ENCODE measurements around the gene MAD2L1BP. TPM values are rescaled to one million over a fixed set of nuclear protein-coding genes. Genes with fewer than 3 reads are reported as not detected.
A peak's percentile ranks its signal among the peaks of the same experiment; 100 is the strongest.
"Not testable (repeated sequence)": the region's sequence is repeated elsewhere in the genome, so short reads cannot be mapped to it uniquely, and the experiment has no call there.

Gene MAD2L1BP
- total RNA-seq, 1 donor from 2014 or later, result 39.0 TPM

DNA sequence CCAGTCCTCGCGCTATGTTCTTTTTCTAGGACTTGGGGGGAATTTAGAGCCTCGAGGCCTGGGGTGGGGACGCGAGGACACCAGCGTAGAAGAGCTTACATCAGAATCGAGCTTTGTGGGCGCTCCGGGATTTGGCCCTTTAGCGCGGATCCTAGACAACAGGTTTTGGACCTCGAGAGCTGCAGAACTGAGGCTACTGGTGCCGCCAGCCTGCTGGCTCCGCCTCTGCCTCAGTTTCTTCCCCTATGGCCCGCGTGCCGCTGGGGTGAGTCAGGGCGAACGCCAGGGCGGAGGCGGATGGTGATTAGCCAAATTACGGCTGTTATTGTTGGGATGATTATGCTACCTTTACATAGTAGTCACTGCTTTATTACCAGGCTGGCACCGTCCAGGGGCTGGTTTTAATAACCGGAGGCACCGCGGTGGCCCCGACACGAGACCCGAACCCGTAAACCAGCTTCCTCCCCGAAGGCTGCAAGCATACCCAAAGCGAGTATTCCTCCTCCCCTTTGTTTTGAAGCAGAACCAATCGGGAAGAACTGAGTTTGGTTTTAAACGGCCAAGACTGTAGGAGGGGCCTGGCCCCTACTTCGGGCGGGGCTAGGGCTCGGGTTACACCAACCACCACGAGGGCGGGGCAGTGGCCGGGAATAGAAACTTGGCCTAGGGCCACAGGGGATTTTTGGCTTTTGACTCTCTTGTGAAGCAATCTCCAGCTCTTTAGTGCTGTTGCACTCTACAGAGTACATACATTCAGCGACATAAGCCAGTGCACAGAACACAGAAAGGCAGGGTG lies 5.9 kb upstream of the MAD2L1BP start:
- Mint-ChIP-seq H3K27ac (peak overlapping the region; percentile 95), H3K4me1 (ENCODE audit: low read depth) (peaks cover 44% of the 10 kb centered on the region), H3K27me3 (ENCODE audit: insufficient read depth) (no peaks in the 10 kb centered on the region), H3K36me3 (ENCODE audit: low read depth) (peaks cover 31% of the 10 kb centered on the region), H3K9me3 (no peaks in the 10 kb centered on the region), H3K4me3 (peak overlapping the region; percentile 99)
- intact Hi-C loops (cut with micrococcal nuclease), result loop anchor here (1.0 to 10.0 kb wide), 18 partner anchors 16 to 1895 kb away; partner anchors contain the start of genes ABCC10, CDC5L, CNPY3 and CUL7
- DNase-seq (ENCODE audit: low spot score), result peak; percentile 94

DNA sequence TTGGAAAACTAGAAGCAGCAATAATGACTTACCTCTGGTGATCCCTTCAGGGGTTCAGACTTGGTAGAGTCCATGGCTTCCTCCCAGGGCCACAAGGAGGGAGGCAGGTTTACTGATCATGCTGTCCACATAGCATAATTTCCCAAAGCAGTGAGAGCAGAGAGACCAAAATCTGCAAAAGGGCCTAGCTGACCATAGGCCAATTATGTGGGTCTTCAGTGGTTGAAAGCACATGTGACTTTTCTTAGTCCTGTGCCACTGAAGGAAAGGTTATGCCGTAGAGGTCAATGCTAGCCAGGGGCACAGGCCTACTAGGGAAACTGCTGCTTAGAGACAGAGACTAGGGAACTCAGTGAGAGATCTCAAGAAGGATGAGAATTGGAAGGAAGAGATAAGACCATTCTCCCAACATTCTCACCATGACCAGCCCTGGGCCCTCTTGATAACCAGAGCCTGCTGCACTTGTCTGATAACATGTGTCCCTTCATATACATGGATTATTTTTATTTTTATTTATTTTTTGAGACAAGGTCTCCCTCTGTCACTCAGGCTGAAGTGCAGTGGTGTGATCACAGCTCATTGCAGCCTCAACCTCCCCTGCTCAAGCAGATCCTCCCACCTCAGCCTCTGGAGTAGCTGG lies 4.5 kb upstream of the MAD2L1BP start:
- peak overlapping the region; percentile 86 for H3K27ac Mint-ChIP-seq
- H3K4me1 Mint-ChIP-seq (ENCODE audit: low read depth), result peaks cover 48% of the 10 kb centered on the region
- DNase-seq (ENCODE audit: low spot score), result no peak
- no peak overlapping the region for H3K4me3 Mint-ChIP-seq
- no peaks in the 10 kb centered on the region for H3K9me3 Mint-ChIP-seq
- intact Hi-C loops (cut with micrococcal nuclease), result loop anchor here (1.0 to 10.0 kb wide), 6 partner anchors 14 to 1896 kb away; partner anchors contain the start of genes CDC5L, CNPY3, RSPH9 and TBCC
- peaks cover 21% of the 10 kb centered on the region for H3K36me3 Mint-ChIP-seq (ENCODE audit: low read depth)
- no peaks in the 10 kb centered on the region for H3K27me3 Mint-ChIP-seq (ENCODE audit: insufficient read depth)

DNA sequence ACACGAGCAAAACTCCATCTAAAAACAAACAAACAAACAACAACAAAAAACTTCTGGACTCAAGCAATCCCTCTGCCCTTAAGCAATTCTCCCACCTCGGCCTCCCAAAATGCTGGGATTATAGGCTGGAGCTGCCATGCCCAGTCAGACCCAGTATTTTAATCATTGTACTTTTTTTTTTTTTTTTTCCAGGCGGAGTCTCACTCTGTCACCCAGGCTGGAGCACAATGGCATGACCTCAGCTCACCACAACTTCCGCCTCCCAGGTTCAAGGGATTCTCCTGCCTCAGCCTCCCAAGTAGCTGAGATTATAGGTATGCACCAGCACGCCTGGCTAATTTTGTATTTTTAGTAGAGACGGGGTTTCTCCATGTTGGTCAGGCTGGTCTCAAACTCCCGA lies 2.6 kb upstream of the MAD2L1BP start:
- not testable (repeated sequence) for DNase-seq (ENCODE audit: low spot score); H3K9me3 Mint-ChIP-seq; H3K27ac Mint-ChIP-seq; H3K4me3 Mint-ChIP-seq; H3K27me3 Mint-ChIP-seq (ENCODE audit: insufficient read depth)
- intact Hi-C loops (cut with micrococcal nuclease), result loop anchor here (5.0 to 10.0 kb wide), 2 partner anchors 754 to 1898 kb away; partner anchors contain the start of genes CDC5L and TFEB
- Mint-ChIP-seq H3K36me3 (ENCODE audit: low read depth) (peaks cover 14% of the 10 kb centered on the region), H3K4me1 (ENCODE audit: low read depth) (peaks cover 43% of the 10 kb centered on the region)

DNA sequence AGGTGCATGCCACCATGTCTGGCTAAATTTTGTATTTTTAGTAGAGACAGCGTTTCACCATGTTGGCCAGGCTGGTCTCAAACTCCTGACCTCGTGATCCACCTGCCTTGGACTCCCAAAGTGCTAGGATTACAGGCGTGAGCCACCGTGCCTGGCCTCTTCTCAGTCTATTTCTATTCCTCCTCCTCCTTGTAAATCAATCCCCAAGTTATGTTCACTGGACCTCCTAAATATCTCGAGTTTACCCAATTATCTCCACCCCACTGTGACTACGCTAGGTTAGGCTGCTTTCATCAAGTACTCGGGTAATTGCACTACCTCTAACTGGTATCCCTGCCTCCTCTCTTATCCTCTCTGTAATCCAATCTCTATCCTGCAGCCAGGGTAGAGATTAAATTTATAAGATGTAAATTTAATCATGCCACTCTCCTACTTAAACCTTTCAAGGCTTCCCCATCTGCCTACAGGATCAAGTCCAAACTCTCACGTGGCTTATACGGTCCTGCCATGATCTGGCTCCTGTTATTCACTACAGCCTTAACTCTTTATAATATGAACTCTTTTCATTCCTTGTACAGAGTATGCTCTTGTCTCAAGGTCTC lies 837 bp upstream of the MAD2L1BP start:
- Mint-ChIP-seq H3K4me3 (no peak overlapping the region), H3K27me3 (ENCODE audit: insufficient read depth) (no peaks in the 10 kb centered on the region), H3K36me3 (ENCODE audit: low read depth) (peaks cover 20% of the 10 kb centered on the region), H3K27ac (peak overlapping the region; percentile 90), H3K4me1 (ENCODE audit: low read depth) (peaks cover 50% of the 10 kb centered on the region), H3K9me3 (no peaks in the 10 kb centered on the region)
- intact Hi-C loops (cut with micrococcal nuclease), result loop anchor here (1.0 to 10.0 kb wide), 5 partner anchors 10 to 1900 kb away; partner anchors contain the start of genes CDC5L, RSPH9 and TFEB
- no peak for DNase-seq (ENCODE audit: low spot score)

DNA sequence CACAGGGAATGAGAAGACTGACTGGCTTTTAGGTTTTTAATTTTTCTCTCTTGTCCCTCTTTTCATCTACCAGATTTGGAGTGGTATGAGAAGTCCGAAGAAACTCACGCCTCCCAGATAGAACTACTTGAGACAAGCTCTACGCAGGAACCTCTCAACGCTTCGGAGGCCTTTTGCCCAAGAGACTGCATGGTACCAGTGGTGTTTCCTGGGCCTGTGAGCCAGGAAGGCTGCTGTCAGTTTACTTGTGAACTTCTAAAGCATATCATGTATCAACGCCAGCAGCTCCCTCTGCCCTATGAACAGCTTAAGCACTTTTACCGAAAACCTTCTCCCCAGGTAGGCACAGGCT lies 644 bp downstream of the MAD2L1BP start:
- Mint-ChIP-seq H3K27me3 (ENCODE audit: insufficient read depth) (no peaks in the 10 kb centered on the region), H3K4me3 (peak overlapping the region; percentile 94), H3K36me3 (ENCODE audit: low read depth) (peaks cover 29% of the 10 kb centered on the region), H3K27ac (peak overlapping the region; percentile 90), H3K4me1 (ENCODE audit: low read depth) (peaks cover 48% of the 10 kb centered on the region), H3K9me3 (no peaks in the 10 kb centered on the region)
- DNase-seq (ENCODE audit: low spot score), result no peak
- intact Hi-C loops (cut with micrococcal nuclease), result loop anchor here (2.0 to 10.0 kb wide), 2 partner anchors 51 to 1901 kb away; partner anchors contain the start of genes MRPS18A and TFEB

DNA sequence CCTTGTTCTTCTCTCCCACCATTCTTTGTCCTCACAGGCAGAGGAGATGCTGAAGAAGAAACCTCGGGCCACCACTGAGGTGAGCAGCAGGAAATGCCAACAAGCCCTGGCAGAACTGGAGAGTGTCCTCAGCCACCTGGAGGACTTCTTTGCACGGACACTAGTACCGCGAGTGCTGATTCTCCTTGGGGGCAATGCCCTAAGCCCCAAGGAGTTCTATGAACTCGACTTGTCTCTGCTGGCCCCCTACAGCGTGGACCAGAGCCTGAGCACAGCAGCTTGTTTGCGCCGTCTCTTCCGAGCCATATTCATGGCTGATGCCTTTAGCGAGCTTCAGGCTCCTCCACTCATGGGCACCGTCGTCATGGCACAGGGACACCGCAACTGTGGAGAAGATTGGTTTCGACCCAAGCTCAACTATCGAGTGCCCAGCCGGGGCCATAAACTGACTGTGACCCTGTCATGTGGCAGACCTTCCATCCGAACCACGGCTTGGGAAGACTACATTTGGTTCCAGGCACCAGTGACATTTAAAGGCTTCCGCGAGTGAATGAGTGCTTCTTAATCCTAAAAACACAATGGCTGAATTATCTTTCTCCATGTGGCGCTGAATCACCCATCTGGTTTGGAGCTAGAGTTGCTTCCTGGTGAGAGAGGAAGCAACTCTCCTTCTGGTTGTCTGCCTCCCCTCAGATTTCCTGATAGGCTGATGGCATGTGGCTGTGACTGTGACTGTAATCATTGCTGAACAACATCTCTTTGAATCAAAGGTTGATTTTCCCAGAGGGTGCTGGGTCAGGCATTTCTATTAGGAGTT lies 4.6 kb downstream of the MAD2L1BP start:
- H3K4me1 Mint-ChIP-seq (ENCODE audit: low read depth), result peaks cover 53% of the 10 kb centered on the region
- intact Hi-C loops (cut with micrococcal nuclease), result loop anchor here (10.0 kb wide), 1 partner anchor 1905 kb away; the partner anchor contains the start of gene TFEB
- H3K36me3 Mint-ChIP-seq (ENCODE audit: low read depth), result peaks cover 36% of the 10 kb centered on the region
- no peaks in the 10 kb centered on the region for H3K9me3 Mint-ChIP-seq
- no peak for DNase-seq (ENCODE audit: low spot score)
- H3K27me3 Mint-ChIP-seq (ENCODE audit: insufficient read depth), result no peaks in the 10 kb centered on the region
- H3K4me3 Mint-ChIP-seq, result peak overlapping the region; percentile 31
- no peak overlapping the region for H3K27ac Mint-ChIP-seq

DNA sequence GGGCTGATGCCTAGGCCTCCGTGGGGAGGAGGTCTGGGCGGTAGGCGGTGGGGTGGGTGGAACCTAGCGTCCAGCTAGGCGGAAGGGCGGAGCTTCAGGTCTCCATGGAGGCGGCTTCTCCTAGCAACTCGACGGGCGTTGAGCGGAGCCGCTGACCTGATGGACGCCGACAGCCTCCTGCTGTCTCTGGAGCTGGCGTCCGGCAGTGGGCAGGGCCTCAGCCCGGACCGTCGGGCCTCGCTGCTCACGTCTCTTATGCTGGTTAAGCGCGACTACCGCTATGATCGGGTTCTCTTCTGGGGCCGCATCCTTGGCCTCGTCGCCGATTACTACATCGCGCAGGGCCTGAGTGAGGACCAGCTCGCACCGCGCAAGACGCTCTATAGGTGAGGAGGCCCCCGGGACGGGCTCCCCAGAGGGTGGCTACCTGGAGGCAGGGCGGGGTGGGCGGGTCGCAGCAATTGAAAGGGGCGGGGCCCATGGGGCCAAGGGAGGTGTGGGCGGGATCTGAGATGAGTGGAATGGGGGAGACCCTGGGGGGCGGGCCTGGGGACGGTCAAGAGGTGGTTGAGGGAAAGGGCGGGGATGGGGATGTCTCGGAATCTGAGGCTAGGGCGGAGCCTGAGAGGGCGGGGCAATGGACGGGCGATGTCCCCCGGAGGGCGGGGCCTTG lies 9.4 kb downstream of the MAD2L1BP start, which contains the start of gene RSPH9:
Gene RSPH9, plus strand, starts transcription at position 97 of the 673 bp plus-strand sequence. Its CDS starts 63 bp downstream, at position 160.
- H3K4me1 Mint-ChIP-seq (ENCODE audit: low read depth), result peaks cover 25% of the 10 kb centered on the region
- peak within 1 kb of the TSS; percentile 72 for H3K27ac Mint-ChIP-seq
- peaks cover 3% of the 10 kb centered on the region for H3K27me3 Mint-ChIP-seq (ENCODE audit: insufficient read depth)
- DNase-seq (ENCODE audit: low spot score), result peak; percentile 63
- intact Hi-C loops (cut with micrococcal nuclease), result loop anchor here (1.0 to 2.0 kb wide), 3 partner anchors 10 to 42 kb away; partner anchors contain the start of genes MAD2L1BP and MRPS18A
- H3K36me3 Mint-ChIP-seq (ENCODE audit: low read depth), result peaks cover 18% of the 10 kb centered on the region
- H3K4me3 Mint-ChIP-seq, result peak within 1 kb of the TSS; percentile 87
- no peaks in the 10 kb centered on the region for H3K9me3 Mint-ChIP-seq

DNA sequence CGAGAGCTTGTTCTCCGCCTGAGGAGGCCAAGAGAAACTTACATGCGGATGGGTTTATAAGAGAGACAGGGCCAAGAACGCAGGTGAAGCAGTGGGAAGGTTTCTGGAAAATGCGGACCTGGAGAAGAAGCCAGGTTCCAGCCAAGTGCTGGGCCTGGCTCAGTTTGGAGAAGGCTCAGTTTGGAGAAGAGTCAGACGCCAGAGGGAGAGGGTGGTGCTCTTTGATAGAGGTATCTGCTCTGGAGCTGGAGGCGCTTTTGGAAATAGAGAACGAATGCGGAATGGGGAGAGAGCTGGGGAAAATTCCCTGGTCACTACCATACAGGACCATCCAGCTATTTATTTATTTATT lies 9.9 kb downstream of the MAD2L1BP start:
- intact Hi-C loops (cut with micrococcal nuclease), result loop anchor here (1.0 to 2.0 kb wide), 3 partner anchors 10 to 41 kb away; partner anchors contain the start of genes MAD2L1BP and MRPS18A
- Mint-ChIP-seq H3K4me3 (peak overlapping the region; percentile 87), H3K27me3 (ENCODE audit: insufficient read depth) (peaks cover 3% of the 10 kb centered on the region), H3K27ac (peak overlapping the region; percentile 72), H3K4me1 (ENCODE audit: low read depth) (peaks cover 20% of the 10 kb centered on the region), H3K9me3 (no peaks in the 10 kb centered on the region), H3K36me3 (ENCODE audit: low read depth) (peaks cover 13% of the 10 kb centered on the region)
- no peak for DNase-seq (ENCODE audit: low spot score)

DNA sequence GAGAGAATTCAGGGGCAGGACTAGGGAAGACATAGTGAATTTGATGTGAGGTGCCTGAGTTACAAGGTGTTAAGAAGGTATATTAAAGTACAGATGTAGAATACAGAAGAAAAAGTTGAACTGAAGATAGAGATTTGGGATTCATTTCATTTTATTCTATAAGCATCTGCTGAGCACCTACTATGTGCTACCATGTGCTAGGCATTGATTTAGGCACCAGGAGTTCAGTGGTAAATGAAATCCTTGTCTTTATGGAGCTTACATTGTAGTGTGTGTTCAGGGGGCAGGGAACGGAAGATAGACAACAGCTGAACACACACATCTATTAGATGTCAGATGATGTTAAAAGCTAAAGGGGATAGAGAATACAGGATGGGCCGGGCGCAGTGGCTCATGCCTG lies 12.0 kb downstream of the MAD2L1BP start:
- Mint-ChIP-seq H3K9me3 (no peaks in the 10 kb centered on the region), H3K27me3 (ENCODE audit: insufficient read depth) (peaks cover 3% of the 10 kb centered on the region), H3K36me3 (ENCODE audit: low read depth) (peaks cover 6% of the 10 kb centered on the region), H3K27ac (no peak overlapping the region), H3K4me1 (ENCODE audit: low read depth) (peaks cover 15% of the 10 kb centered on the region), H3K4me3 (no peak overlapping the region)
- intact Hi-C loops (cut with micrococcal nuclease), result no loop called here
- no peak for DNase-seq (ENCODE audit: low spot score)

DNA sequence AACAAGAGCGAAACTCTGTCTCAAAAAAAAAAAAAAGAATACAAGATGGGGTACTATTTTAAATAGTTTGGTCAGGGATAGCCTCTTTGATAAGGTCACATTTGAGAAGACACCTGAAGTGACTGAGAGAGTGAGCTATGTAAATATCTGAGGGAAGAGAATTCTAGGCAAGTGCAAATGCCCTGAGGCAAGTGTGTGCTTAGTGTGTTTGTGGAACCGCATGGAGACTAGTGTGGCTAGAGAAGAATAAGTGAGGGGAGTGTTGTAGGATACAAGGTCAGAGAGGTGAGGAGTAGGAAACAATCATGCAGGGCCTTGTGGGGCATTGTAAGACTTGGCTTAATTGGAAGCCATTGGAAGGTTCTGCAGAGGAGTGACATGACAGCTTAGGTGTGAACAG lies 12.6 kb downstream of the MAD2L1BP start:
- Mint-ChIP-seq H3K4me1 (ENCODE audit: low read depth) (peaks cover 15% of the 10 kb centered on the region), H3K27me3 (ENCODE audit: insufficient read depth) (peaks cover 3% of the 10 kb centered on the region), H3K27ac (no peak overlapping the region), H3K36me3 (ENCODE audit: low read depth) (no peaks in the 10 kb centered on the region), H3K9me3 (no peaks in the 10 kb centered on the region), H3K4me3 (no peak overlapping the region)
- no peak for DNase-seq (ENCODE audit: low spot score)
- intact Hi-C loops (cut with micrococcal nuclease), result no loop called here

DNA sequence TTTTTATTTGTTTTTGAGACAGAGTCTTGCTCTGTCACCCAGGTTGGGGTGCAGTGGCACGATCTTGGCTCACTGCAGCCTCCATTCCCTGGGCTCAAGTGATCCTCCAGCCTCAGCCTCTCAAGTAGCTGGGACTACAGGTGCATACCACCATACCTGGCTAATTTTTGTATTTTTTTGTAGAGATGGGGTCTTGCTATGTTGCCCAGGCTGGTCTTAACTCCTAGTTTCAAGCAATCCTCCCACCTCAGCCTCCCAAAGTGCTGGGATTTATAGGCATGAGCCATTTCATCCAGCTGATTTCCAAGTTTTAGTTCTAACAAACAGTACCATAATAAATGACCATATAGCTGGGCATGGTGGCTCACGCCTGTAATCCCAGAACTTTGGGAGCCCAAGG lies 17.2 kb downstream of the MAD2L1BP start:
- H3K27ac Mint-ChIP-seq; DNase-seq (ENCODE audit: low spot score); H3K9me3 Mint-ChIP-seq; H3K4me1 Mint-ChIP-seq (ENCODE audit: low read depth); H3K27me3 Mint-ChIP-seq (ENCODE audit: insufficient read depth); intact Hi-C loops (cut with micrococcal nuclease); H3K4me3 Mint-ChIP-seq; H3K36me3 Mint-ChIP-seq (ENCODE audit: low read depth): not testable (repeated sequence)

Measured in activated T-helper 1 cell treated with anti-CD3 and anti-CD28 coated beads, Interleukin-12 subunit alpha, Interleukin-12 subunit beta, Interleukin-2, Interleukin-4 antibody, amounts not matched to agents 30 ng/mL and 10 ng/mL and 1 ng/mL, durations not matched to agents 14 hours and 24 hours and 36 hours (primary cell).